Mucosa of stomach (tissue), 1 donor: Measurements from ENCODE around the gene TRAM2.

ENCODE experiments used
- H3K27me3 ChIP-seq: one replicate; pipeline ENCODE4 v1.7.0; 2013; ENCODE audit warnings: mild to moderate bottlenecking, low read length; ENCODE audit not compliant: control insufficient read depth, insufficient read depth
- H3K36me3 ChIP-seq: one replicate; pipeline ENCODE4 v1.7.0; 2013; ENCODE audit warnings: low read length; ENCODE audit not compliant: control insufficient read depth, insufficient read depth
- H3K4me1 ChIP-seq: one replicate; pipeline ENCODE4 v1.7.0; 2013; ENCODE audit warnings: mild to moderate bottlenecking, low read length; ENCODE audit not compliant: control insufficient read depth, insufficient read depth
- H3K4me3 ChIP-seq: one replicate; pipeline ENCODE4 v1.7.0; 2013; ENCODE audit warnings: low read length
- H3K9ac ChIP-seq: one replicate; pipeline ENCODE4 v1.7.0; 2013; ENCODE audit warnings: mild to moderate bottlenecking, low read length, moderate library complexity
- H3K9me3 ChIP-seq: one replicate; pipeline ENCODE4 v1.7.0; 2013; ENCODE audit warnings: mild to moderate bottlenecking, low read length, moderate library complexity; ENCODE audit not compliant: control insufficient read depth
- donor health status: Pancreatic carcinoma.

TRAM2 gene

DNA sequence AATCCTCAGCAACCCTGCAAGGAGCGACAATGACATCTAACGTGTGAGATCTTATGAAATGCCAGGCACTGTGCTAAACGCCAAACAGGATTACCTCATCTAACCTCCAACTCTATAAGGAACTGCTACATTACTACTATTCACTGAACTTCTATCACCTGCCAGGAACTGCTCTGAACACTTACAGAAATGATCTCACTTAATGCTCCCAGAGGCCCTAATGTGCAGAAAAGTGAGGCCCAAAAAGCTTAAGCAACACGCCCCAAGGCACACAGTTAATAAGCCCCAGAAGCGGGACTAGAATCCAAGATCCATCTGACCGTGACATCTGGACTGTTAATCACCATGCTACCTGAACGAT is 28.5 kb downstream of the TRAM2 start:
- no peaks in the 10 kb centered on the region for H3K27me3 ChIP-seq
- peaks cover 64% of the 10 kb centered on the region for H3K4me1 ChIP-seq
- no peak overlapping the region for H3K9ac ChIP-seq
- H3K36me3 ChIP-seq = no peaks in the 10 kb centered on the region
- no peaks in the 10 kb centered on the region for H3K9me3 ChIP-seq
- H3K4me3 ChIP-seq = no peak overlapping the region

DNA sequence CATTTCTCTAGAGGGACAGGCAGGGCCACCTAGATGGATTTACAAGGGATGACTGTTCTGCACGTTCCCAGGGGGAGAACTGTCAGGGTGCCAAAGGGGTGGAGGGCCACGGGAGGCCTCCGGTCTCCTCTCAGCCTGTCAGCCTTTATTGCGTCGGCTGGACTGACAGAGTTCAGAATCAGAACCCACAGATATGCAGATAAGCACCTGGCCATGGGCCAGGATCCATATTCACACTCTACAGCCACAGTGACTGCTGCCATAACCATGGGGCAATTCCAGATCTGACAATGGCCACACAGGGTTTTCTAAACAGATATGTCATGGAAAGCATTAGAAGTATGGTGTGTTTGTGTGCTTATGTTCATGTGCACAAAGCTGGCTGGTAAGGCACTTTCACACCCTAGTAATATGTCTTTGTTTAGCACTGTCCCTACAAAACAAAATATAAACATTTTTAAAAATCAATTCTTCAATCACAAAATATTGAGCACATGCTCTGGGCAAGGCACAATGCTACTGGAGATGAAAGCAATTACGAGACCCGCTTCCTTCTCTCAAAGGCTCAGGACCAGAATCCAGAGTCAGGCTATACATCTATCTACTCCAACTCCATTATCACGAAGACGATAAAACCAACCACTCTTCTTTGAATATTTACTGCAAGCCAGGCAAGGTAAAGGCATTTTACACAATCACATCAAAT is 29.1 kb downstream of the TRAM2 start:
- Histone ChIP-seq H3K9me3 (no peaks in the 10 kb centered on the region), H3K4me3 (no peak overlapping the region), H3K36me3 (no peaks in the 10 kb centered on the region), H3K4me1 (peaks cover 61% of the 10 kb centered on the region), H3K27me3 (no peaks in the 10 kb centered on the region), H3K9ac (no peak overlapping the region)

DNA sequence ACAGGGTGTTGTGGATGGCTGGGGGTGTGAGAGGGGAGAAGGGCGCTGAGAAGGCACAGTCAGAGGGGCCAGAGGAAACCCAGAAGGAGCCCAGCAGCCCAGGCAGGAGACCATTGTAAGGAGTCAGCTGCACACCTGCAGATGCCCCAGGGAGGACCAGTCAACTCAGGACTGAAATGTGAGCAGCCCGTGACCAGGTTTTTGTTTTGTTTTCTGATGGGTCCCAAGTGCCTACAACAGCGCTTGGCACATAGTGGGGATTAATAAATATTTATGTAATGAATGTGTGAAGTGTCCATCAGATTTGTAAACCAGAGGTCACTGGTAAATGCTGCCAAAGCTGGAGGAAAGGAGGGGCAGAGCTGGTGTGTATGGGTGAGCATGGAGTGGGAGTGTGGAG is 30.2 kb downstream of the TRAM2 start:
- no peaks in the 10 kb centered on the region for H3K36me3 ChIP-seq
- peaks cover 50% of the 10 kb centered on the region for H3K4me1 ChIP-seq
- no peak overlapping the region for H3K9ac ChIP-seq
- H3K9me3 ChIP-seq = no peaks in the 10 kb centered on the region
- H3K4me3 ChIP-seq = no peak overlapping the region
- H3K27me3 ChIP-seq = no peaks in the 10 kb centered on the region

DNA sequence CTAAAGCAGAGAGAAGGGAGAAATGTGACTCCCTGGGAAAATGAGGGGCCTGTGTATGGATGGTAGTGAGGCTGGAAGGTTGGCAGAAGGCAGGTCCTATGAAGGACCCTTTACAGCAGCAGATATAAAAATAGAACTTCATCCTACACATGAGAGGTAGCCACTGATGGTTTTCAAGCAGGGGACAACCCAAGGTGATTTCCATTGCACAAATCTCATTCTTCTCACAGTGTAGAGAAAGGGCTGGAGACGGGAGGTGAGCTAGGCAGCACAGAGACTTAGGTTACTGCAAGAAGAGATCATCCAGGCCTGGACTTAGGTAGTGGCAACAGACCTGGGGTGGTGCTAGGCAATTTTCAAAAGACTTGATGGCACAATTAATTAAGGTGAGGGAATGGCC is 30.7 kb downstream of the TRAM2 start:
- peaks cover 45% of the 10 kb centered on the region for H3K4me1 ChIP-seq
- H3K4me3 ChIP-seq = no peak overlapping the region
- no peaks in the 10 kb centered on the region for H3K9me3 ChIP-seq
- H3K27me3 ChIP-seq = no peaks in the 10 kb centered on the region
- H3K9ac ChIP-seq = no peak overlapping the region
- no peaks in the 10 kb centered on the region for H3K36me3 ChIP-seq

DNA sequence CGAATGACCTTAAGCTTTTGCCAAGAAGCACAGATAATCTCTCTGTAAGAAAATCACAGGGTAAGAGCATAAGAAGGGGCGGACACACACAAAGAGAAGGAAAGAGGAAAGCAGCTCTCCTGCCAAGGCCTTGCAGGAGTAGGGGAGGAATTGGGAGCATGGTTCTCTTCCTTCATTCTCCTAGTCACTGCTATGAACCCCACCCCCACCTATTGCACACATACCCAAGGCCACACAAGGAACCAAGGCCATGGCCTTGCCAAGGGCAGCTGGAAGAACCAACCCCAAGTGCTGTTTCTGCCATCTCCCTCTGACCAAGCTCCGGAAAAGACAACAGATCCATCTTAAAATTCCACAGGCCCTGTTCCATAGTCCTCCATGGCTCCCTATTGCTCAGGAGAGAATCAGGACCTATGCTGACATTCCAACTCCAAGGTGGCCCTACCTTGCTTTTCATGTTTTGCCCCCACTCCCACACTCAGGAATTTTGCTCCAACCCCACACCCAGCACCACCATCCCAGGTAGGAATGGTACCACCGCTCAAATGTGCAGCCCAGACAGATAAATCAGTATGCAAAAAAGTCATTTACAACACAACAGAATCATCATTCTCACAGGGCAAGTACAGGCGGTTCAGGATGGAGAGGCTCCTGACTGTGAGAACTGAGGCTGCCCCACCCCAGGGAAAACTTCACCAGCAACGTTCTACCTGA is 31.3 kb downstream of the TRAM2 start:
- Histone ChIP-seq H3K27me3 (no peaks in the 10 kb centered on the region), H3K36me3 (no peaks in the 10 kb centered on the region), H3K4me1 (peaks cover 39% of the 10 kb centered on the region), H3K9ac (no peak overlapping the region), H3K4me3 (no peak overlapping the region), H3K9me3 (no peaks in the 10 kb centered on the region)

DNA sequence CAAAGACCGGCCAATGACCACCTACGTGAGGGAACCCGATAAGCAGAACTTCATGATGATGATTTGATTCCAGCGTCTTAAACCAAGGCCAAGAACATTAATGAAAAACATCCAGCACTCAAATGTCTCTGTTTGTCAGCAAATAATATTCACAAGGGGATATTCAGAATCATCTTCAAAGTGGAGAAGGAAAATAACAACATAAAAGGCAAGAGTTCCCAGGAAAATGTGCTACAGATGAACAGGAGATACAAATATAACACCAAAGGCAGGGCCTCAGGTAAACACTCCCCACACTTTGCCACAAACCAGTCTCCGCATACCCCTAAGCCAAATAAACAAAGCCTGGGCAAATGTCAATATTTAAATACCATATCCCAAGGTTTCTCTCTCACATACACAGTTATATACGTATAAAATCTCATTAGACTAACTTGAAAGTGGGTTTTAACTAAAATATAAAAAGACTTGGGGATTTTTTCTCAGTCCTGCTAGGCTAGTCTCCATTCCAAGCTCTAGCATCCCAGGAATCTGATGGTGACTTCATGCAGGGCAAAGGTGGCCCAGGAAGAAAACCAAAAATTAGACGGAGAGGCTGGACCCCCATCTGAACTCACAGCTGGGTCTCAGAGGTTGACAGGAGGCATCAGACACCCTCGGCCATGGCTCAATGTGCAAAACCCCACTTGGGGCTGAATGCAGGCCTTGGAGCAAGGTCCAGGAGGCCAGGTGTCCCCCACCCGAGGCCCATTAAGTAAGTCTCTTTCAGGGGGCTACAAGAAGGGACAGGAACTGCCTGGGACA is 32.1 kb downstream of the TRAM2 start:
- Histone ChIP-seq H3K9me3 (no peaks in the 10 kb centered on the region), H3K4me1 (peaks cover 33% of the 10 kb centered on the region), H3K36me3 (no peaks in the 10 kb centered on the region), H3K4me3 (no peak overlapping the region), H3K9ac (no peak overlapping the region), H3K27me3 (no peaks in the 10 kb centered on the region)

DNA sequence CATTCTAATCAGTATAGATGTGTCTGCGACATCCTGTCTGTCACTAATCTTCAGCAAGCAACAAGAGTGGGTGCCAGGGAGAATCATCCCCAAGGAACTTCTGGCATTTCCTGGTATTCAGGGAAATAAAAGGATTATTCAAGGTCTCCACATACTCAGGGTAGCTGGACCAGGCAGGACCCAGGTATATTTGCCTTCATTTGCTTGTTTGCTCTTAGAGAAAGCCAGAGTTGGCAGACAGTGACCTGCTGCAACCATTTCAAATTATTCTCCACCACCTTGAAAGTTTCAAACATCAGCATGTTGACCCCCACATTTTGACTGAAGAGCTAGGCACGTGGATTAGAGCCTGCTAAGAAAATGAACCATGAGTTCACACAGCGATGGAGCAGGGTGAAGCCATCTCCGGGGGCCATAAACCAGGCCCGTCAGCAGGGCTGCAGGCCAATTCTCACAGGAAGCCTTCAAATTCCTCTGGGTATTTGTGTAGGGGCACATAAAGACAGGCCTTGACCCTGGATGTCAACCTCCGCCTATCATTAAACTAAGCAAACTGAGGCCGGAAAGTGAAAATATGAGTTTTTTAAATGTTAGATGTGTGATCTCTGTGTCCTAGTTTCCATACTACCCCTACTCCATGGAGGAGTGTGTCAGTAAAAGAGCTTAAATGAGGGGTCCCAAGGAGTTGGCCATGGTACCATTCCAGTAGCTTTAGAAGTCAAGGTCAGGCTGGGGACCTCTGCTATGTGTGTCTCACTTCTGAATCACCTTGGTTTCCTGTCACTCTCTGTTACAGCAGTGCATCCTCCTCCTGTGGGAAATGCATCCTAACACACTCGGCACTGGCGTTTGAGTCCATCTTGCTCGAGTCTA is 32.9 kb downstream of the TRAM2 start:
- Histone ChIP-seq H3K9me3 (no peaks in the 10 kb centered on the region), H3K27me3 (no peaks in the 10 kb centered on the region), H3K4me1 (peaks cover 29% of the 10 kb centered on the region), H3K9ac (no peak overlapping the region), H3K36me3 (no peaks in the 10 kb centered on the region), H3K4me3 (no peak overlapping the region)

DNA sequence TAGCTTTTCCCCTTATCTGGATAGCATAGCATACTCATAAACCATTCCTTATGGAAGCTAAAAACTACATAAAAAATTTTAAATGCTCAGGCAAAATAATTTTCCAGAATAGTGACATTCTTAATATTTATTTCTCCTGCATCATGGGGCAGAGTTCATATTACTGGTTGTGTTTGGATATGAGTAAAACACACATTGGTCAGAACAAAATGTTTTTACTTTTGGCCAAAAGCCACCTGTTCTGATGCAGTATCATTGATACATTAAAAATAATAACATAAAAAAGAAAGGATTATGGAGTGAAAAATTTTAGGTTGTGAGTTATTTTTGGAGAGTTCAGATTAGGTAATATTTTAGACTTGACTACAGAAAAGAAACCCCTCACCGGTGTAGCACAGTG is 33.6 kb downstream of the TRAM2 start:
- H3K4me3 ChIP-seq = no peak overlapping the region
- no peak overlapping the region for H3K9ac ChIP-seq
- H3K4me1 ChIP-seq = peaks cover 29% of the 10 kb centered on the region
- H3K36me3 ChIP-seq = no peaks in the 10 kb centered on the region
- H3K27me3 ChIP-seq = no peaks in the 10 kb centered on the region
- H3K9me3 ChIP-seq = no peaks in the 10 kb centered on the region

DNA sequence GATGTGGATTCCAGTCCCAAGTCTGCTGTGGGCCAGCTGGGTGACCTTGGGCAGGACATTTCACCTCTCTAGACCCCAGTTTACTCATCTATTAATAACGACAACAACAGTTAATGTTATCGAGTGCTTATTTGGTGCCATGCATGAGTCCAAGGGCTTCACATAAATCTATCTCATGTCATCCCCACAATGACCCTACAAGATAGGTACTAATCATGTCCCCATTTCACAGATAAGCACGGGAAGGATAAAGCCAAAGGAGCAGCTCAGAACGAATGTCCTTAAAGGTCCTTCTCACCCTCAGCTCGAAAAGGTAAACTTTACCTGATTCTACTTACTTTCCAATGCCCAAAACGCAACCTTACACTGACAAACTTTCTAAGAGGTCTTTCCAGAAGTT is 35.7 kb downstream of the TRAM2 start:
- H3K4me1 ChIP-seq = peaks cover 18% of the 10 kb centered on the region
- H3K27me3 ChIP-seq = no peaks in the 10 kb centered on the region

DNA sequence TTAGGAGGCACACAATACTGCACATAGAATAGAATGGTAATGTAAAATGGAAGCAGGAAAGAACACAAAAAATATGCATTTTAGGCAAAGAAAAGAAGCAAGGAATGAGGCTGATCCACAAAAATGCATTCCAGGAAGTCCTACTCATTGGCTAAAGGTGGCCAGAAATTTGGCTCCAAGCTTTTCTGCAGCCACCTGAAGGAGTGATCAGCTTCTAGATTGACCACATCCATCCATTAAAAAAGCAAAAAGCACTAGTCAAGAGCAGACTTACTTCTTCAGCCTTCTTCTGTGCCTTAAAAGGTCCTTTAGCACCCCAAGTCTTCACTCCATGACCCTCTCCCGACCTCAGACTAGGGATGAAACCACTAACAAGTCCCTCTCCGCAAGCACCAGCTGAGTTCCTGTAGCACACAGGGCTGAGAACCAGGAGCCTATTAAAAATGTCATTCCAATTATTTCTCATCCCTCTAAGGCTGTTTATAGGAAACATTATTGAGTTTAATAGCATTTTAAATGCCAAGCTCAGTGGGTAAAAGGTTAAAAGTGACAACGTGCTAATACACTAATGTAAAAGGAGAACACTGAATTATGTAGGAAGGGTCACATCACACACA is 36.5 kb downstream of the TRAM2 start:
- Histone ChIP-seq H3K36me3 (no peaks in the 10 kb centered on the region), H3K27me3 (no peaks in the 10 kb centered on the region), H3K4me3 (no peak overlapping the region), H3K9ac (no peak overlapping the region), H3K9me3 (no peaks in the 10 kb centered on the region), H3K4me1 (peaks cover 11% of the 10 kb centered on the region)

More for the DNA sequence above, 35.7 kb downstream of the TRAM2 start:
- Histone ChIP-seq H3K9ac (no peak overlapping the region), H3K9me3 (no peaks in the 10 kb centered on the region), H3K36me3 (no peaks in the 10 kb centered on the region), H3K4me3 (no peak overlapping the region)

DNA sequence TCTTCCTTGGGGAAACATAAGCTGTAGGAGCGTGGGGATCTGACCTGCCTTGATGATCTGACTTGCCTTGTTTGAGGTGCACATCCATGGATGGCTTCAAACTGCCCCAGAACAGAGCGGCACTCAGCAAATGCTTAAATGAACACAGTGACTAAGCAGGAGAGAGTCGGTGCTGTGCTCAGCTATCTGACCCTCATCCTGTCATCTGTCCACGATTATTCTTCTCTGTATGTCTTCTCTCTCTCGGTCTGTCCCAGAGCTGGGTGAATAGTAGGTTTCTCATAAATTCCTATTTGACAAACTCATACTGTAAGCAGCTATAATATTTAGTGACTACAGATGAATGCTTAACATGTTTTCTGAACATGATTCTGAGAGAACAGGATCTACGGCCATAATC is 37.3 kb downstream of the TRAM2 start:
- no peak overlapping the region for H3K4me3 ChIP-seq
- H3K27me3 ChIP-seq = no peaks in the 10 kb centered on the region
- no peak overlapping the region for H3K9ac ChIP-seq
- no peaks in the 10 kb centered on the region for H3K36me3 ChIP-seq
- H3K9me3 ChIP-seq = no peaks in the 10 kb centered on the region
- peaks cover 6% of the 10 kb centered on the region for H3K4me1 ChIP-seq
